ENCODE data around the gene CEP85.
A peak's percentile ranks its signal among the peaks of the same experiment; 100 is the strongest.
"Not testable (repeated sequence)": the region's sequence is repeated elsewhere in the genome, so short reads cannot be mapped to it uniquely, and the experiment has no call there.

Gene CEP85

GRCh38 chr1:26225033-26225831, 8.8 kb upstream of the CEP85 start:
- peak; percentile 34 for DNase-seq

GRCh38 chr1:26230682-26231081, 3.3 kb upstream of the CEP85 start:
- DNase-seq: not testable (repeated sequence)

- DNase-seq: peak; percentile 27
Observed at GRCh38 chr1:26234644-26235370, 807 bp downstream of the CEP85 start.

- DNase-seq: no peak
Observed at GRCh38 chr1:26237230-26237966, 3.4 kb downstream of the CEP85 start.

DNA sequence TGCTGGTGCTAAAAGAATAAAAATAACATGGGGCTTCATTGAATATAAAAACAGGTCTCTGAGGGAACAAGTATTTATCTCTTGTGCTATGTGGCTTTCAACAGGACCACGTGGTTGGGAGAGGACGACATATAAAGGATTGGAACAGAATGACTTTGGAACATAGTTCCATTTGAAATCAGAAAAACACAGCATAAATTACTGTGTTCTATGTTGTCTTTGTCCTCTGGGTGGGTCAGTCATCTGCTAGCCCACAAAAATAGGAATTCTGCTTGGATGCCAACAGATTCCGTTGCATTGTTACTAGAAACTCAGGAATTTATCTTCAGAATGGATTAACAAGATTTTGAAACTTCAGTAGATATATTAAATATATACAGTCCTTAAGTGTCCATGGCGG, 5.9 kb downstream of the CEP85 start:
- peak; percentile 59 for DNase-seq

- no peak for DNase-seq
Observed at GRCh38 chr1:26252718-26253117, 18.7 kb downstream of the CEP85 start.

DNA sequence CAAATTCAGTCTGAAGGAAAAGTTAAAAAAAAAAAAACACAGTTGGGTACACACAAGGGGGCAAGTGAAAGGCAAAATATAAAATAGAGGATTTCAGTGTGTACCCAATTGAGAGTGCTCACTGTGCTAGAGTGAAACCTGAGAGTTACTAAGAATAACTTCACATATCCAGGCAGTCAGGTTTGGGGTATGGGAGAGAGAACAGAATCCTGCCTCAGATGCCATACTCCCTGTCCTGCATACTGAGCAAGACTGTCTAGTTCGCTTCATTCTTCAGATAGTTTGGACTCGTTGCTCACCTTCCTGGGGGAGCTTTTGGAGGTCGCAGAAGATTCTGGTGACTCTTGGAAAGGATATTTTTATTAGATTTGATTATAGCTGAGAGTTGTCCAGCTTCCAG, 20.4 kb downstream of the CEP85 start:
- no peak for DNase-seq

DNA sequence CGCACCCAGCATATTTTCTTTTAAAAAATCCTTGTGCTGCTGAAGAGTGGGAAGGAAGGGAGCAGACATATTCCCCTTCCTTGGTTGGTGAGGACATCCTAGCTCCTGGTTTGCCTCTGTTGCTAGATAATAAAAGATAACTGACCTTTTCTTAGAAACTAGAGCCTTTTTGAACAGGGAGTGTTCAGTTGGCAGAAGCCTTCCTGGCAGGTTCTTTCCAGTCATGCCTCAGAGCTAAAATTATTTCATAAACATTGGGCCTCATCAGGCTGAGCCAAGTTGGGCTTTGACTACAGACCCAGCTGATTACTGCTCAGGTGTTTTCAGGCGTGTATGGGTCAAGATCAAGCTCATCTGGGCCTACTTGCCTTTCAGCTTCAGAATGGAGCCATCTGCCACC, 23.2 kb downstream of the CEP85 start:
- DNase-seq: no peak

DNA sequence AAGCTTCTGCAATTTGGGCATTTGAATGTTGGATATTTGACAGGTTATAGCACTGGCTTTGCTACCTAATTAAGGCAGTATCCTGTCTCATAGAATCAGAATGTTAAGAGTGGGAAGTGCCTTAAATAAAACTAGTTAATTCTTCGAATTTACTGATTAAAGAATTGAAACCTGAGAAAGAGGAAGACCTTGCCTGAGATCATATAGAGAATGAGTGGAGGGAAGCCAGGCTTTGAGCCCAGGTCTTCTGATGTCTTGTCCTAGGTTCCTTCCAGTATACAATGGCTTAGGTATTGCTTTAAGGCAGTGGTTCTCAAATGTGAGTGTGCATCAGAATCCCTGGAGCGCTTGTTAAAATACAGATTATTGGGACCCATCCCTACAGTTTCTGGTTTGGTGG, 25.0 kb downstream of the CEP85 start:
- DNase-seq: no peak

GRCh38 chr1:26259578-26259977, 25.6 kb downstream of the CEP85 start:
- no peak for DNase-seq

GRCh38 chr1:26263212-26263611, 29.2 kb downstream of the CEP85 start:
- no peak for DNase-seq

GRCh38 chr1:26265405-26265804, 31.4 kb downstream of the CEP85 start:
- DNase-seq: no peak

- no peak for DNase-seq
Observed at GRCh38 chr1:26268290-26269197, 34.5 kb downstream of the CEP85 start.

- no peak for DNase-seq
Observed at GRCh38 chr1:26269198-26269550, 35.2 kb downstream of the CEP85 start.

- no peak for DNase-seq
Observed at GRCh38 chr1:26274801-26275425, 40.9 kb downstream of the CEP85 start.

- DNase-seq: peak; percentile 95
Observed at GRCh38 chr1:26275580-26276431, 41.8 kb downstream of the CEP85 start.

- DNase-seq: no peak
Observed at GRCh38 chr1:26276432-26276838, 42.4 kb downstream of the CEP85 start.

GRCh38 chr1:26277261-26277661, 43.3 kb downstream of the CEP85 start:
- DNase-seq: no peak

GRCh38 chr1:26277719-26278118, 43.7 kb downstream of the CEP85 start:
- DNase-seq: no peak

DNA sequence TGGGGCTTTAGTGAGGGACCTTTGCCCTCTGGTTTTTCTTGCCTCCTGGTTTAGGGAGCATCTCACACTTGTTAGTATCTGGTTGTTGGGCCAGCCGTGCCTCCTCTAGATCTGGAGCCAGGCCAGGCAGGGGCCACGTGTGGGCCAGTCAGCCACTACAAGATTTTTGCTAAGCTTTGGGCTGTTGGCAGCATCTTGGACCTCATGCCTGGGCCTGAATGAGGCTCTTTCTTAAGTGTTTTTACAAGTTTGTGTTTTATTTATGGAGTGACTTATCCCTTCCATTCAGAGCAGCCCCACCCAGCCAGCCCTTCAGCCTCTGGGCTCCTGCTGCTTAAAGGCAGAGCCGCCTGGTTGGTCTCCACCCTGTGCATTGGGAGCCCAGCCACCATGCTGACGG, 44.3 kb downstream of the CEP85 start:
- DNase-seq: peak; percentile 90

Data from fibroblast of skin of back (primary cell).